Neural cell (in vitro differentiated cells): ENCODE data around the gene SPATS2L. TPM values are rescaled to one million over a fixed set of nuclear protein-coding genes. Genes with fewer than 3 reads are reported as not detected.

Source experiments
- H2AFZ ChIP-seq: fragments of 200-600, 300-800 bp; sonication (generic), shearing (Covaris generic); 2 replicates; pipeline ENCODE4 v1.6.0; 2014; ENCODE audit warnings: low read depth, mild to moderate bottlenecking, antibody characterized with exemption, low read length, moderate library complexity
- H3F3A ChIP-seq: fragments of 200-600 bp; shearing (Covaris generic); 2 replicates; pipeline ENCODE4 v1.6.1; 2016; ENCODE audit warnings: mild to moderate bottlenecking, moderate library complexity, mixed read lengths, antibody characterized with exemption, low read length; ENCODE audit not compliant: insufficient read depth, poor library complexity, severe bottlenecking
- H3K27ac ChIP-seq: fragments of 200-600, 300-800 bp; sonication (generic), shearing (Covaris generic); 2 replicates; pipeline ENCODE4 v1.5.1; 2014; ENCODE audit warnings: mild to moderate bottlenecking, low read length, moderate library complexity
- H3K27me3 ChIP-seq: fragments of 300-800, 200-600 bp; sonication (generic), shearing (Covaris generic); 2 replicates; pipeline ENCODE4 v1.6.0; 2014; ENCODE audit warnings: mild to moderate bottlenecking, low read depth, low read length, moderate library complexity; ENCODE audit not compliant: insufficient read depth
- H3K36me3 ChIP-seq: fragments of 300-800, 200-600 bp; sonication (generic), shearing (Covaris generic); 2 replicates; pipeline ENCODE4 v1.5.1; 2014; ENCODE audit warnings: mild to moderate bottlenecking, antibody characterized with exemption, low read length, moderate library complexity; ENCODE audit not compliant: insufficient read depth
- H3K4me2 ChIP-seq: fragments of 300-800, 200-600 bp; sonication (generic), shearing (Covaris generic); 2 replicates; pipeline ENCODE4 v1.6.0; 2014; ENCODE audit warnings: mild to moderate bottlenecking, low read length
- H3K4me3 ChIP-seq: fragments of 300-800, 200-600 bp; sonication (generic), shearing (Covaris generic); 2 replicates; pipeline ENCODE4 v1.5.1; 2014; ENCODE audit warnings: mild to moderate bottlenecking, low read length, moderate library complexity
- H3K79me2 ChIP-seq: fragments of 200-600 bp; shearing (Covaris generic); replicated peaks from 2 replicates; pipeline ENCODE4 v1.6.0; 2014; ENCODE audit warnings: mild to moderate bottlenecking, low read length, moderate library complexity; ENCODE audit not compliant: insufficient read depth
- H3K9ac ChIP-seq: fragments of 300-800, 200-600 bp; sonication (generic), shearing (Covaris generic); 2 replicates; pipeline ENCODE4 v1.6.1; 2016; ENCODE audit warnings: mild to moderate bottlenecking, low read length, mixed read lengths
- H3K9me2 ChIP-seq: fragments of 200-600 bp; shearing (Covaris generic); 2 replicates; pipeline ENCODE4 v1.6.1; 2016; ENCODE audit warnings: mild to moderate bottlenecking, low read length, mixed read lengths; ENCODE audit not compliant: insufficient read depth
- H3K9me3 ChIP-seq: fragments of 200-600, 300-800 bp; sonication (generic), shearing (Covaris generic); 2 replicates; pipeline ENCODE4 v1.6.1; 2016; ENCODE audit warnings: mild to moderate bottlenecking, mixed run types, low read length, moderate library complexity, mixed read lengths
- H4K20me1 ChIP-seq: fragments of 200-600 bp; shearing (Covaris generic); 2 replicates; pipeline ENCODE4 v1.6.1; 2016; ENCODE audit warnings: mild to moderate bottlenecking, mixed run types; ENCODE audit not compliant: insufficient read depth
- CTCF ChIP-seq: fragments of 450-650 bp; IDR thresholded peaks from 2 replicates; pipeline ENCODE4 v1.5.1; 2014; ENCODE audit warnings: antibody characterized with exemption, mild to moderate bottlenecking, moderate library complexity; ENCODE audit not compliant: poor library complexity, severe bottlenecking
- EP300 ChIP-seq: fragments of 450-650 bp; conservative IDR thresholded peaks from 2 replicates; pipeline ENCODE4 v1.6.1; 2014; ENCODE audit warnings: antibody characterized with exemption, mild to moderate bottlenecking, moderate library complexity; ENCODE audit not compliant: poor library complexity, severe bottlenecking
- EZH2 ChIP-seq: fragments of 200-600, 300-800 bp; shearing (Covaris generic), sonication (generic); IDR thresholded peaks from 2 replicates; pipeline ENCODE4 v1.6.1; 2014; ENCODE audit warnings: antibody characterized with exemption, low read length, borderline replicate concordance, mild to moderate bottlenecking; ENCODE audit not compliant: insufficient read depth, poor library complexity, severe bottlenecking
- MXI1 ChIP-seq: fragments of 450-650 bp; conservative IDR thresholded peaks from 2 replicates; pipeline ENCODE4 v1.6.1; 2014; ENCODE audit warnings: antibody characterized with exemption, mild to moderate bottlenecking; ENCODE audit not compliant: poor library complexity, severe bottlenecking
- POLR2AphosphoS5 ChIP-seq: IDR thresholded peaks from 2 replicates; pipeline ENCODE4 v1.6.1; 2012
- RAD21 ChIP-seq: fragments of 450-650 bp; conservative IDR thresholded peaks from 2 replicates; pipeline ENCODE4 v1.6.1; 2014; ENCODE audit warnings: antibody characterized with exemption, mild to moderate bottlenecking, moderate library complexity
- REST ChIP-seq: IDR thresholded peaks from 2 replicates; pipeline ENCODE4 v1.6.1; 2012; ENCODE audit warnings: borderline replicate concordance
- SMC3 ChIP-seq: fragments of 450-650 bp; conservative IDR thresholded peaks from 2 replicates; pipeline ENCODE4 v1.6.1; 2014; ENCODE audit warnings: antibody characterized with exemption, mild to moderate bottlenecking, moderate library complexity; ENCODE audit not compliant: poor library complexity
- TAF1 ChIP-seq: IDR thresholded peaks from 2 replicates; pipeline ENCODE4 v1.6.1; 2012; ENCODE audit warnings: low read depth
- polyA plus RNA-seq: library from polyadenylated mRNA; depleted of rRNA; stranded (reverse); fragments of >200 nt; gene quantifications from 2 replicates; pipeline ENCODE4 v1.2.3, GENCODE V29; 2014

The SPATS2L gene
- polyA plus RNA-seq, 1 donor from 2014 or later, result 8.5 TPM

- Histone ChIP-seq H3K9ac (no peak overlapping the region), H2AFZ (no peak overlapping the region), H3K9me3 (no peaks in the 10 kb centered on the region), H3K4me3 (no peak overlapping the region), H3K79me2 (no peaks in the 10 kb centered on the region), H3K27me3 (no peaks in the 10 kb centered on the region), H4K20me1 (no peaks in the 10 kb centered on the region), H3K4me2 (no peak overlapping the region), H3K27ac (no peak overlapping the region), H3K9me2 (no peaks in the 10 kb centered on the region), H3K36me3 (no peaks in the 10 kb centered on the region), H3F3A (no peaks in the 10 kb centered on the region)
- TF ChIP-seq RAD21 (no peak), EZH2 (no peak), SMC3 (no peak), POLR2AphosphoS5 (no peak), TAF1 (no peak)
Observed at GRCh38 chr2:200314976-200315567, 8.6 kb downstream of the SPATS2L start.

- Histone ChIP-seq H2AFZ (no peak overlapping the region), H3F3A (no peaks in the 10 kb centered on the region), H3K4me3 (no peak overlapping the region), H4K20me1 (no peaks in the 10 kb centered on the region), H3K9me3 (no peaks in the 10 kb centered on the region), H3K9me2 (no peaks in the 10 kb centered on the region), H3K36me3 (no peaks in the 10 kb centered on the region), H3K4me2 (no peak overlapping the region), H3K9ac (no peak overlapping the region), H3K27me3 (no peaks in the 10 kb centered on the region), H3K27ac (no peak overlapping the region), H3K79me2 (no peaks in the 10 kb centered on the region)
- TF ChIP-seq RAD21 (no peak), REST (no peak), CTCF (no peak), TAF1 (no peak), EP300 (no peak), SMC3 (no peak), MXI1 (no peak), EZH2 (no peak), POLR2AphosphoS5 (no peak)
Observed at GRCh38 chr2:200317975-200318374, 11.5 kb downstream of the SPATS2L start.
